ENCODE data around the gene WNT2B. TPM values are rescaled to one million over a fixed set of nuclear protein-coding genes. Genes with fewer than 3 reads are reported as not detected.
"Not testable (repeated sequence)": the region's sequence is repeated elsewhere in the genome, so short reads cannot be mapped to it uniquely, and the experiment has no call there.

WNT2B gene
- total RNA-seq, 1 donor from 2014 or later = 4.8 TPM

GRCh38 chr1:112478314-112478713 lies 30.5 kb upstream of the WNT2B start:
- no peak overlapping the region for H3K4me3 ChIP-seq
- no peak for TF ChIP-seq CTCF (IDR thresholded peaks at IDR 0.05)
- peaks cover 3 to 24% of the 10 kb centered on the region in 2 donors for H3K9me3 ChIP-seq
- no peak for DNase-seq (ENCODE audit: low spot score in 2 of 2)
- peaks cover 0 to 5% of the 10 kb centered on the region in 2 donors for H3K36me3 ChIP-seq
- no peaks in the 10 kb centered on the region for H3K4me1 ChIP-seq
- H3K27me3 ChIP-seq = no peaks in the 10 kb centered on the region
- intact Hi-C loops (cut with DNase I) = no loop called here
- no peak overlapping the region for H3K27ac ChIP-seq

GRCh38 chr1:112486063-112486462 lies 22.7 kb upstream of the WNT2B start:
- DNase-seq (ENCODE audit: low spot score in 2 of 2); H3K27ac ChIP-seq; H3K27me3 ChIP-seq; H3K4me3 ChIP-seq; H3K9me3 ChIP-seq; intact Hi-C loops (cut with DNase I); H3K4me1 ChIP-seq; H3K36me3 ChIP-seq: not testable (repeated sequence)

DNA sequence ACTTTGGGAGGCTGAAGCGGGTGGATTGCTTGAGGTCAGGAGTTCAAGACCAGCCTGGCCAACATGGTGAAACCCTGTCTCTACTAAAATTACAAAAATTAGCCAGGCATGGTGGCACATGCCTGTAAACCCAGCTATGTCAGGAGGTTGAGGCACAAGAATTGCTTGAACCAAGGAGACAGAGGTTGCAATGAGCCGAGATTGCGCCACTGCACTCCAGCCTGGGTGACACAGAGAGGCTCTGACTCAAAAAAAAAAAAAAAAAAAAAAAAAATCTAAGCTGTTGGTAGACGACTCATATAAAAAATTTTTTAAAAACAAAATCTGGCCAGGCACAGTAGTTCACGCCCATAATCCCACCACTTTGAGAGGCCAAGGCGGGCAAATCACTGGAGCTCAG lies 21.1 kb upstream of the WNT2B start:
- H3K27ac ChIP-seq; intact Hi-C loops (cut with DNase I); H3K4me3 ChIP-seq; DNase-seq (ENCODE audit: low spot score in 2 of 2); H3K27me3 ChIP-seq; H3K9me3 ChIP-seq; H3K36me3 ChIP-seq; H3K4me1 ChIP-seq: not testable (repeated sequence)

- no peak for DNase-seq (ENCODE audit: low spot score in 2 of 2)
- Histone ChIP-seq H3K4me1 (no peaks in the 10 kb centered on the region), H3K36me3 (no peaks in the 10 kb centered on the region), H3K27ac (no peak overlapping the region), H3K4me3 (no peak overlapping the region), H3K9me3 (no peaks in the 10 kb centered on the region), H3K27me3 (no peaks in the 10 kb centered on the region)
- intact Hi-C loops (cut with DNase I) = no loop called here
- no peak for TF ChIP-seq CTCF (IDR thresholded peaks at IDR 0.05)
Observed at GRCh38 chr1:112488141-112488540, 20.6 kb upstream of the WNT2B start.

DNA sequence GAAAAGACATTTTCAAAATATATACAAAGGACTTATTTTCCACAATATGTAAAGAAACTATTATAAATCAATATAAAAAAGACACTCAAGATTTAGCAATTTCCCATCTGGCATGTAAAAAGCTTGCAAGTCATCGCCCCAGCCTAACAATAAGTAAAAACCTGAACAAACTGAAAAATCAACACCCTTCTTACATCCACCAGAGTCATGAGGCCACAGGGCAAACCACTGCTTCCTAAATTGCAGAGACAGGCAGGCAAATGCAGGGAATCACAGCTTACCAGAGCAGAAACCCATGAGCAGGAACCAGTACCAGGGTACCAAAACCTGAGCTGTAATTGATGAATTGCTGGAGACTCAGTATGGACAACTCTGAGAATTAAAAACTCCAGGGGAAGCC lies 16.7 kb upstream of the WNT2B start:
- intact Hi-C loops (cut with DNase I) = no loop called here
- H3K4me3 ChIP-seq = no peak overlapping the region
- no peak overlapping the region for H3K27ac ChIP-seq
- no peaks in the 10 kb centered on the region for H3K4me1 ChIP-seq
- TF ChIP-seq CTCF (IDR thresholded peaks at IDR 0.05) = no peak
- no peaks in the 10 kb centered on the region for H3K36me3 ChIP-seq
- DNase-seq (ENCODE audit: low spot score in 2 of 2) = no peak
- H3K9me3 ChIP-seq = no peaks in the 10 kb centered on the region
- H3K27me3 ChIP-seq = no peaks in the 10 kb centered on the region

DNA sequence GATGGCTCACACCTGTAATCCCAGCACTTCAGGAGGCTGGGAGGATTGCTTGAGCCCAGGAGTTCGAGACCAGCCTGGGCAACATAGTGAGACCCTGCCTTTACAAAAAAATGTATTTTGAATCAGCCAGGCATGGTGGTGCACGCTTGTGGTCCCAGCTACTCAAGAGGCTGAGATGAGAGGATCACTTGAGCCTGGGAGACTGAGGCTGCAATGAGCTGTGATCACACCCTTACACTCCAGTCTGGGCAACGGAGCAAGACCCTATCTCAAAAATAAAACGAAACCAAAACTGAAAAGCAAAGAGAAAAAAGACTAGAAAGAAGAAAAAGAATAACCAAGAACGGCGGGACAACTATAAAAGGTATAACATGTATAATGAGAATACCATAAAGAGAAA lies 15.4 kb upstream of the WNT2B start:
- Histone ChIP-seq H3K27me3 (no peaks in the 10 kb centered on the region), H3K4me3 (no peak overlapping the region), H3K36me3 (no peaks in the 10 kb centered on the region), H3K4me1 (no peaks in the 10 kb centered on the region), H3K27ac (no peak overlapping the region), H3K9me3 (no peaks in the 10 kb centered on the region)
- intact Hi-C loops (cut with DNase I) = no loop called here
- DNase-seq (ENCODE audit: low spot score in 2 of 2) = no peak
- TF ChIP-seq CTCF (IDR thresholded peaks at IDR 0.05) = no peak

- Histone ChIP-seq H3K4me1 (no peaks in the 10 kb centered on the region), H3K4me3 (no peak overlapping the region), H3K27me3 (no peaks in the 10 kb centered on the region), H3K27ac (no peak overlapping the region), H3K36me3 (no peaks in the 10 kb centered on the region), H3K9me3 (no peaks in the 10 kb centered on the region)
- DNase-seq (ENCODE audit: low spot score in 2 of 2) = no peak
- no peak for TF ChIP-seq CTCF (IDR thresholded peaks at IDR 0.05)
- intact Hi-C loops (cut with DNase I) = no loop called here
Observed at GRCh38 chr1:112496290-112496689, 12.5 kb upstream of the WNT2B start.
